ENCODE measurements around the gene FN3KRP. TPM values are rescaled to one million over a fixed set of nuclear protein-coding genes. Genes with fewer than 3 reads are reported as not detected.

FN3KRP gene
- total RNA-seq, 1 experiment from 2014 or later = 19.7 TPM

GRCh38 chr17:82698065-82698973 is 18.2 kb upstream of the FN3KRP start, which contains the start of gene RAB40B:
Gene RAB40B (minus strand): TSS chr17:82698698. CDS start chr17:82698596, 102 bp downstream.
- Mint-ChIP-seq H3K36me3 (peaks cover 4% of the 10 kb centered on the region), H3K27me3 (ENCODE audit: low read depth) (peaks cover 58% of the 10 kb centered on the region), H3K9me3 (peaks cover 8% of the 10 kb centered on the region), H3K27ac (no peak within 1 kb of the TSS), H3K4me1 (no peaks in the 10 kb centered on the region), H3K4me3 (peak within 1 kb of the TSS; percentile 76)
- ChIA-PET CTCF (interaction anchor here (0.5 to 2.0 kb wide), 8 partner anchors 14 to 317 kb away, joined by 3 to 9 read pairs (median 4); no protein-coding TSS in a partner anchor), POLR2A (no interaction called here)
- ATAC-seq (peak; percentile 99), DNase-seq (ENCODE audit: low spot score) (peak; percentile 99)
- no peak for TF ChIP-seq OVOL2 (CRISPR knock-in tag; IDR thresholded peaks at IDR 0.05; ENCODE audit: borderline replicate concordance)
- 0 out of 2 replicates have a peak, but pooled peaks have one; percentile 40 for TF ChIP-seq IRF2 (CRISPR knock-in tag; IDR thresholded peaks at IDR 0.05; ENCODE audit: borderline replicate concordance, low read depth)
- peak; percentile 98 for TF ChIP-seq NFYB (CRISPR knock-in tag; conservative IDR thresholded peaks at IDR 0.05; ENCODE audit: low read depth)
- peak; percentile 96 for TF ChIP-seq SP1 (CRISPR knock-in tag; conservative IDR thresholded peaks at IDR 0.05)
- TF ChIP-seq ZNF281 (CRISPR knock-in tag; IDR thresholded peaks at IDR 0.05) = no peak

GRCh38 chr17:82698974-82699442 is 17.5 kb upstream of the FN3KRP start:
- DNase-seq (ENCODE audit: low spot score) = no peak
- TF ChIP-seq ZNF219 (CRISPR knock-in tag; IDR thresholded peaks at IDR 0.05; ENCODE audit: borderline replicate concordance) (no peak), FOXK1 (CRISPR knock-in tag; IDR thresholded peaks at IDR 0.05) (peak; percentile 77; the same call in 1 of the 2 replicates), CTCF (IDR thresholded peaks at IDR 0.05) (no peak), E2F1 (CRISPR knock-in tag; IDR thresholded peaks at IDR 0.05) (no peak), FOXP4 (CRISPR knock-in tag; IDR thresholded peaks at IDR 0.05) (peak; percentile 65; the same call in 1 of the 2 replicates), FOXP1 (CRISPR knock-in tag; IDR thresholded peaks at IDR 0.05; ENCODE audit: borderline replicate concordance) (0 out of 2 replicates have a peak, but pooled peaks have one; percentile 20)

GRCh38 chr17:82699551-82699950 is 17.0 kb upstream of the FN3KRP start:
- ChIA-PET POLR2A (no interaction called here), CTCF (no interaction called here)
- H3K9me3 Mint-ChIP-seq = peaks cover 4% of the 10 kb centered on the region
- H3K4me1 Mint-ChIP-seq = no peaks in the 10 kb centered on the region
- no peak for DNase-seq (ENCODE audit: low spot score)
- H3K4me3 Mint-ChIP-seq = peak overlapping the region; percentile 76
- no peak overlapping the region for H3K27ac Mint-ChIP-seq
- no peak for ATAC-seq
- H3K27me3 Mint-ChIP-seq (ENCODE audit: low read depth) = peaks cover 54% of the 10 kb centered on the region
- H3K36me3 Mint-ChIP-seq = peaks cover 1% of the 10 kb centered on the region
- no peak for TF ChIP-seq RELA (CRISPR knock-in tag; IDR thresholded peaks at IDR 0.05; ENCODE audit: borderline replicate concordance)
- no peak for TF ChIP-seq TP53 (CRISPR knock-in tag; IDR thresholded peaks at IDR 0.05)
- TF ChIP-seq CDX4 (CRISPR knock-in tag; IDR thresholded peaks at IDR 0.05; ENCODE audit: borderline replicate concordance) = no peak
- TF ChIP-seq ZNF232 (CRISPR knock-in tag; IDR thresholded peaks at IDR 0.05) = no peak
- TF ChIP-seq E2F1 (CRISPR knock-in tag; IDR thresholded peaks at IDR 0.05) = no peak
- no peak for TF ChIP-seq OVOL2 (CRISPR knock-in tag; IDR thresholded peaks at IDR 0.05; ENCODE audit: borderline replicate concordance)
- TF ChIP-seq ATF2 (CRISPR knock-in tag; IDR thresholded peaks at IDR 0.05; ENCODE audit: borderline replicate concordance, low read depth) = no peak
- no peak for TF ChIP-seq GTF2I (CRISPR knock-in tag; conservative IDR thresholded peaks at IDR 0.05)

More at GRCh38 chr17:82698974-82699442, 17.5 kb upstream of the FN3KRP start:
- Mint-ChIP-seq H3K27ac (no peak overlapping the region), H3K36me3 (peaks cover 4% of the 10 kb centered on the region), H3K4me3 (peak overlapping the region; percentile 76), H3K27me3 (ENCODE audit: low read depth) (peaks cover 58% of the 10 kb centered on the region), H3K9me3 (peaks cover 8% of the 10 kb centered on the region), H3K4me1 (no peaks in the 10 kb centered on the region)
- CTCF ChIA-PET = interaction anchor here (1.0 kb wide), 1 partner anchor 83 kb away, joined by 3 read pairs; no protein-coding TSS in a partner anchor
- POLR2A ChIA-PET = no interaction called here
- ATAC-seq = peak; percentile 12

Measured in WTC11 (cell line).